Uterus (tissue), 2 donors: ENCODE measurements around the gene KRT1.

Experiments used
- CTCF ChIP-seq, 4 experiments: fragments of 200-600 bp in 2 of 4; fragments of 450-650 bp in 2 of 4; sonication (generic) in 2 of 4; IDR thresholded peaks; one replicate each; pipeline ENCODE4 v1.5.1; 2016 to 2019; ENCODE audit warnings: antibody characterized with exemption in 4 of 4, mild to moderate bottlenecking in 2 of 4, moderate library complexity in 1 of 4
- POLR2A ChIP-seq, 2 donors: fragments of 450-650 bp; IDR thresholded peaks; one replicate each; pipeline ENCODE4 v1.6.1; 2016; ENCODE audit warnings: antibody characterized with exemption in 2 of 2, mild to moderate bottlenecking in 1 of 2, moderate library complexity in 1 of 2

GRCh38 chr12:52687497-52688385 is 7.5 kb upstream of the KRT1 start:
- TF ChIP-seq CTCF (IDR thresholded peaks at IDR 0.05) (no peak), POLR2A (IDR thresholded peaks at IDR 0.05) (no peak)
